Glomerular endothelial cell (primary cell): ENCODE data around the gene TTI1. TPM values are rescaled to one million over a fixed set of nuclear protein-coding genes. Genes with fewer than 3 reads are reported as not detected.
"Not testable (repeated sequence)": the region's sequence is repeated elsewhere in the genome, so short reads cannot be mapped to it uniquely, and the experiment has no call there.

Experiments used
- DNase-seq: peaks from one replicate; pipeline ENCODE4 v3.0.0-alpha.2; 2011; ENCODE audit warnings: low read depth, low spot score; ENCODE audit errors: extremely low read depth
- total RNA-seq: library from RNA; depleted of rRNA; stranded (reverse); fragments of >200 nt; gene quantifications from 2 replicates; pipeline ENCODE4 v1.2.3, GENCODE V29; 2015

The TTI1 gene
- total RNA-seq, 1 donor from 2014 or later: 12.9 TPM

GRCh38 chr20:37970856-37971245 lies 62.4 kb downstream of the TTI1 start:
- DNase-seq: no peak

- no peak for DNase-seq
These were observed 63.1 kb downstream of the TTI1 start for GRCh38 chr20:37969949-37970855.

GRCh38 chr20:37968841-37969401 lies 64.3 kb downstream of the TTI1 start:
- DNase-seq: no peak

- DNase-seq: not testable (repeated sequence)
These were observed 69.8 kb downstream of the TTI1 start for GRCh38 chr20:37963483-37963882.

- DNase-seq: no peak
These were observed 72.2 kb downstream of the TTI1 start for GRCh38 chr20:37961066-37961465.

- no peak for DNase-seq
These were observed 74.3 kb downstream of the TTI1 start for GRCh38 chr20:37958856-37959520.

GRCh38 chr20:37956107-37956585 lies 77.1 kb downstream of the TTI1 start:
- no peak for DNase-seq

- no peak for DNase-seq
These were observed 77.7 kb downstream of the TTI1 start for GRCh38 chr20:37955511-37955910.

GRCh38 chr20:37954626-37955025 lies 78.6 kb downstream of the TTI1 start:
- DNase-seq: no peak

GRCh38 chr20:37954190-37954589 lies 79.1 kb downstream of the TTI1 start:
- DNase-seq: no peak

- DNase-seq: no peak
These were observed 84.3 kb downstream of the TTI1 start for GRCh38 chr20:37948956-37949355.

- no peak for DNase-seq
These were observed 85.3 kb downstream of the TTI1 start for GRCh38 chr20:37947943-37948342.

- no peak for DNase-seq
These were observed 86.3 kb downstream of the TTI1 start for GRCh38 chr20:37946946-37947345.

GRCh38 chr20:37945091-37945547 lies 88.1 kb downstream of the TTI1 start:
- DNase-seq: no peak

- DNase-seq: no peak
These were observed 88.7 kb downstream of the TTI1 start for GRCh38 chr20:37944456-37944981.

- no peak for DNase-seq
These were observed 89.5 kb downstream of the TTI1 start for GRCh38 chr20:37943501-37944455.

- DNase-seq: no peak
These were observed 90.2 kb downstream of the TTI1 start for GRCh38 chr20:37943033-37943432.

- no peak for DNase-seq
These were observed 91.3 kb downstream of the TTI1 start for GRCh38 chr20:37941992-37942391.

GRCh38 chr20:37941332-37941731 lies 91.9 kb downstream of the TTI1 start:
- no peak for DNase-seq

- DNase-seq: no peak
These were observed 92.4 kb downstream of the TTI1 start for GRCh38 chr20:37940858-37941257.
